ENCODE measurements around the gene CFAP70. TPM values are rescaled to one million over a fixed set of nuclear protein-coding genes. Genes with fewer than 3 reads are reported as not detected.

CFAP70 gene
- total RNA-seq, 4 donors from 2014 or later = 1.1 to 1.8 (median 1.2) TPM

DNA sequence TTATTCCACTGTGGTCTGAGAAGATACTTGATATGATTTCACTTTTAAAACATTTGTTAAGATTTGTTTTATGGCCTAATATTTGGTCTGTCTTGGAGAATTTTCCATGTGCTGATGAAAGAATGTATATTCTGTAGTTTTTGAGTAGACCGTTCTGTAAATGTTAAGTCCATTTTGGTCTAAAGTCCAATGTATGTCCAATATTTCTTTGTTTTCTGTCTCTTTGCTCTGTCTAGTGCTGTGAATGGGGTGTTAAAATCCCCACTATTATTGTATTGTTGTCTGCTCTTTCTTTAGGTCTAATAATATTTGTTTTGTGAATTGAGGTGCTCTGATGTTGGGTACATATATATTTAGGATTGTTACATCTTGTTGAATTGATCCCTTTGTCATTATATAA lies 142.9 kb downstream of the CFAP70 start:
- peaks cover 0 to 28% of the 10 kb centered on the region in 2 donors for H3K36me3 ChIP-seq
- H3K9me3 ChIP-seq = no peaks in the 10 kb centered on the region
- no peaks in the 10 kb centered on the region for H3K27me3 ChIP-seq
- no peak overlapping the region for H3K27ac ChIP-seq
- H3K4me3 ChIP-seq = no peak overlapping the region
- ATAC-seq = no peak
- 83 to 88% methylated on average over 1 of the region's 1 CpG for WGBS, 2 donors (ENCODE audit: low coverage in 1 of 2)
- TF ChIP-seq POLR2A (IDR thresholded peaks at IDR 0.05) (no peak), CTCF (IDR thresholded peaks at IDR 0.05) (no peak), EP300 (IDR thresholded peaks at IDR 0.05) (no peak), POLR2AphosphoS5 (IDR thresholded peaks at IDR 0.05) (no peak)
- peaks cover 0 to 13% (median 0%) of the 10 kb centered on the region in 3 donors for H3K4me1 ChIP-seq

DNA sequence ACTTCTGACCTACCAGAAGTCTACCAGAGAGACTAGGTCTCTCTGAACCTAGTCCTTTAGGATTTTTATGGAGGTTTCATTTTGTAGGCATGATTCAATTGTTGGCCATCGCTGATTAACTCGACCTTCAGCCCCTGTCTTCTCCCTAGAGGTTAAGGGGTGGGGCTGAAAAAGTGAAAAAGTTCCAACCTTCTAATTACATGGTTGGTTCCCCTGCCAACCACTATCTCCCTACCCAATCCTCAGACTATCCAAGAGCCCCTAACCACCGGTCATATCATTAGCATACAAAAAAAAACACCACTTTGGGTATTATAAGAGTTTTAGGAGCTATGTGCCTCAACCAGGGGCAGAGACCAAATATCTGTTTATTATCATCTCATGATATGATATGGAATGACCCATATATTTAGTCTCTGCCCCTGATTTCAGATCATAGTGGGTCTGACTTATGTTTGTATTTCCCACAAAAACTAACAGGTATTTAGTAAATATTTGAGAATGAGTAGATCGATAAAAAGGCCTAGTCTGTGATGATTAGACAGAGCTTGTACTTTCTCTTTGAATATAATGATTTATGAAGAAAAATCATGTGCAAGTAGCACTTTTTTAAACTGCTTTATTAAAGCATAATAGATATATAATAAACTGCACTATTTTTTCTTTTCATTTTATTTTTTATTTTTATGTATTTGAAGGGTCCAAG lies 147.4 kb downstream of the CFAP70 start:
- no peak for ATAC-seq
- TF ChIP-seq POLR2A (IDR thresholded peaks at IDR 0.05) (no peak), EP300 (IDR thresholded peaks at IDR 0.05) (no peak), CTCF (IDR thresholded peaks at IDR 0.05) (no peak), POLR2AphosphoS5 (IDR thresholded peaks at IDR 0.05) (no peak)
- 77 to 100% methylated on average over 2 to 4 of the region's 4 CpGs for WGBS, 2 donors (ENCODE audit: low coverage in 1 of 2)

DNA sequence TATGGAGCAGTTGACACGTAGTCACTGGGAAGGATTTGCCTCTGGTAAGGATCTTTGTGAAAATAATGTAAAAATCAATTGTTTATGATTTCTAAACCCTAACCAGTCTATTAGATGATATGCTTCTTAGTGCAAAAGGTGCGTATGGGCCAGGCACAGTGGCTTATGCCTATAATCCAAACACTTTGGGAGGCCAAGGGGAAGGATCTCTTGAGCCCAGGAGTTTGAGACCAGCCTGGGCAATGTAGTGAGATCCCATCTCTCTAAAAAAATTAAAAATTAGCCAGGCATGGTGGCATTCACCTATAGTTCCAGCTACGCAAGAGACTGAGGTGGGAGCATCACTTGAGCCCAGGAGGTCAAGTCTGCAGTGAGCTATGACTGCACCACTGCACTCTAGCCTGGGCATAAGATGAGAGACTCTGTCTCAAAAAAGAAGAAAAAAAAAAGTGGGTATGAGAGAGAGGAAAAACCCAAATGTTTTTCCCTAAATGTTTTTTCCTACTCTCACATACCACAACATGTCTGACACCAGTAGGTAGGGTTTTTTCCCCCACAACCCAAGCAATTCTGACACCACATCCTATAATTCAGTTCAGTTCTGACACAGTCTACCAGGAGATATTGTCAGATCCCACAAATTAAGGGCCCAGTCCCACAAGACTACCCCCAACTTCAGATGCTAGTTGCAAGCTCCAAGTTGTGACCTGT lies 148.1 kb downstream of the CFAP70 start:
- 90 to 96% methylated on average over 2 to 3 of the region's 3 CpGs for WGBS, 2 donors (ENCODE audit: low coverage in 1 of 2)
- Histone ChIP-seq H3K36me3 (peaks cover 0 to 25% of the 10 kb centered on the region in 2 donors), H3K27ac (no peak overlapping the region), H3K27me3 (no peaks in the 10 kb centered on the region), H3K4me3 (no peak overlapping the region), H3K4me1 (peaks cover 0 to 13% (median 0%) of the 10 kb centered on the region in 3 donors), H3K9me3 (no peaks in the 10 kb centered on the region)
- TF ChIP-seq EP300 (IDR thresholded peaks at IDR 0.05) = no peak
- TF ChIP-seq POLR2AphosphoS5 (IDR thresholded peaks at IDR 0.05) = no peak
- TF ChIP-seq CTCF (IDR thresholded peaks at IDR 0.05) = no peak
- TF ChIP-seq POLR2A (IDR thresholded peaks at IDR 0.05) = no peak
- no peak for ATAC-seq

More for the DNA sequence above, 147.4 kb downstream of the CFAP70 start:
- no peak overlapping the region for H3K27ac ChIP-seq
- H3K4me3 ChIP-seq = no peak overlapping the region
- H3K27me3 ChIP-seq = no peaks in the 10 kb centered on the region
- H3K36me3 ChIP-seq = peaks cover 0 to 26% of the 10 kb centered on the region in 2 donors
- H3K4me1 ChIP-seq = peaks cover 0 to 13% (median 0%) of the 10 kb centered on the region in 3 donors
- H3K9me3 ChIP-seq = no peaks in the 10 kb centered on the region

DNA sequence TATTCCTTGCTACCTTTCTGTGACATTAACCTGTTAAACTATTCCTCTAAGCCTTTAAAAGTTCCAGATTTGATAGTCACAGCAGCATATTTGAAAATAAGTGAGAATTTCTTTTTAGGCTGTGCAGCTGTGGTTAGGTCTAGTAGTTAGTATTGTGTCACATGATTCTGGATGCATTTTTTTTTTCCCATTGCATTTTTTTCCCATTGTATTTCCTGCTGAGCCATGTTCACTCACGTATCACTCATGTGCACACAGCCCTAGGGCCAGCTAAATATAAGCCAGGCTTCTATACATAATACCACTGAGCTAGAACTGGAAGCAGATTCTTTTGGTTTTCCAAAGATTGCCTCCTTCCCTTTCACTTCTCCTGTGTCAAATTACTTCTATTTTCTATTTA lies 149.0 kb downstream of the CFAP70 start:
- no peak overlapping the region for H3K27ac ChIP-seq
- no peak for TF ChIP-seq POLR2AphosphoS5 (IDR thresholded peaks at IDR 0.05)
- no peak for TF ChIP-seq CTCF (IDR thresholded peaks at IDR 0.05)
- no peak for TF ChIP-seq EP300 (IDR thresholded peaks at IDR 0.05)
- TF ChIP-seq POLR2A (IDR thresholded peaks at IDR 0.05) = no peak
- ATAC-seq = no peak
- peaks cover 0 to 25% of the 10 kb centered on the region in 2 donors for H3K36me3 ChIP-seq
- WGBS, 2 donors (ENCODE audit: low coverage in 1 of 2) = 60 to 75% methylated on average over 1 of the region's 1 CpG
- H3K9me3 ChIP-seq = no peaks in the 10 kb centered on the region
- H3K4me3 ChIP-seq = no peak overlapping the region
- no peaks in the 10 kb centered on the region for H3K27me3 ChIP-seq
- H3K4me1 ChIP-seq = peaks cover 0 to 13% (median 0%) of the 10 kb centered on the region in 3 donors

Measured in gastroesophageal sphincter (tissue), 4 donors.